Mesenchymal stem cell (in vitro differentiated cells and primary cell): ENCODE data around the gene CSPG4.
"Not testable (repeated sequence)": the region's sequence is repeated elsewhere in the genome, so short reads cannot be mapped to it uniquely, and the experiment has no call there.

Experiments
- DNase-seq: peaks from one replicate; pipeline ENCODE4 v3.0.0-alpha.2; 2013
- H2AFZ ChIP-seq: one replicate; pipeline ENCODE4 v1.6.1; 2013; ENCODE audit warnings: low read depth, mild to moderate bottlenecking, control low read depth, inconsistent platforms, low read length, moderate library complexity
- H2AK5ac ChIP-seq: 2 replicates; pipeline ENCODE4 v1.6.1; 2013; ENCODE audit warnings: low read length, moderate library complexity, mild to moderate bottlenecking, inconsistent platforms; ENCODE audit not compliant: severe bottlenecking
- H2BK120ac ChIP-seq: one replicate; pipeline ENCODE4 v1.6.1; 2013; ENCODE audit warnings: low read depth, mild to moderate bottlenecking, inconsistent platforms, low read length, moderate library complexity
- H2BK12ac ChIP-seq, 2 experiments: one replicate each; pipeline ENCODE4 v1.6.1; 2013; ENCODE audit warnings: inconsistent platforms in 2 of 2, low read length in 2 of 2, mild to moderate bottlenecking in 2 of 2, moderate library complexity in 2 of 2, control low read depth in 1 of 2
- H2BK15ac ChIP-seq: one replicate; pipeline ENCODE4 v1.6.1; 2013; ENCODE audit warnings: mild to moderate bottlenecking, low read depth, inconsistent platforms; ENCODE audit not compliant: poor library complexity, severe bottlenecking
- H2BK5ac ChIP-seq: 2 replicates; pipeline ENCODE4 v1.6.1; 2013; ENCODE audit warnings: low read depth, mild to moderate bottlenecking, low read length, control low read depth, inconsistent platforms; ENCODE audit not compliant: poor library complexity, severe bottlenecking
- H3K14ac ChIP-seq, 2 experiments: one replicate each; pipeline ENCODE4 v1.6.1; 2013; ENCODE audit warnings: inconsistent platforms in 2 of 2, low read length in 2 of 2, control low read depth in 1 of 2, mild to moderate bottlenecking in 1 of 2, moderate library complexity in 1 of 2
- H3K18ac ChIP-seq, 2 experiments: one replicate each; pipeline ENCODE4 v1.6.1; 2013; ENCODE audit warnings: inconsistent platforms in 2 of 2, low read length in 2 of 2, control low read depth in 1 of 2, low read depth in 1 of 2, mild to moderate bottlenecking in 1 of 2
- H3K23ac ChIP-seq, 2 experiments: one replicate each; pipeline ENCODE4 v1.6.1; 2013; ENCODE audit warnings: inconsistent platforms in 2 of 2, low read length in 2 of 2, mild to moderate bottlenecking in 2 of 2, moderate library complexity in 2 of 2, control low read depth in 1 of 2
- H3K27ac ChIP-seq: 2 replicates; pipeline ENCODE4 v1.5.1; 2013; ENCODE audit warnings: mild to moderate bottlenecking, moderate library complexity, low read length, control low read depth, inconsistent platforms; ENCODE audit not compliant: poor library complexity, severe bottlenecking
- H3K27me3 ChIP-seq, 2 experiments: 2 replicates each; pipeline versions ENCODE4 v1.6.1 to v1.7.0; 2013; ENCODE audit warnings: low read length in 2 of 2, mild to moderate bottlenecking in 2 of 2, moderate library complexity in 2 of 2, control low read depth in 1 of 2, inconsistent platforms in 1 of 2; ENCODE audit not compliant: control insufficient read depth in 1 of 2, insufficient read depth in 1 of 2
- H3K36me3 ChIP-seq, 2 experiments: 2 replicates each; pipeline versions ENCODE4 v1.6.1 to v1.7.0; 2013; ENCODE audit warnings: low read length in 2 of 2, control low read depth in 1 of 2, inconsistent platforms in 1 of 2, low read depth in 1 of 2, mild to moderate bottlenecking in 1 of 2; ENCODE audit not compliant: insufficient read depth in 2 of 2, control insufficient read depth in 1 of 2
- H3K4ac ChIP-seq, 2 experiments: one replicate each; pipeline ENCODE4 v1.6.1; 2013; ENCODE audit warnings: inconsistent platforms in 2 of 2, low read length in 2 of 2, mild to moderate bottlenecking in 2 of 2, moderate library complexity in 2 of 2, control low read depth in 1 of 2, low read depth in 1 of 2
- H3K4me1 ChIP-seq: 2 replicates; pipeline ENCODE4 v1.6.1; 2013; ENCODE audit warnings: low read depth, low read length, control low read depth; ENCODE audit not compliant: control insufficient read depth, insufficient read depth
- H3K4me2 ChIP-seq: 2 replicates; pipeline ENCODE4 v1.6.1; 2013; ENCODE audit warnings: low read length, mild to moderate bottlenecking, inconsistent platforms; ENCODE audit not compliant: poor library complexity, severe bottlenecking
- H3K4me3 ChIP-seq, 2 experiments: 2 replicates each; pipeline versions ENCODE4 v1.5.1 to v1.7.0; 2013; ENCODE audit warnings: low read length in 2 of 2, mild to moderate bottlenecking in 2 of 2, control low read depth in 1 of 2, low read depth in 1 of 2; ENCODE audit not compliant: insufficient read depth in 1 of 2
- H3K79me1 ChIP-seq: replicated peaks from 2 replicates; pipeline ENCODE4 v1.6.1; 2013; ENCODE audit warnings: mild to moderate bottlenecking, control low read depth, low read length, inconsistent platforms; ENCODE audit not compliant: poor library complexity, severe bottlenecking
- H3K9ac ChIP-seq: 2 replicates; pipeline ENCODE4 v1.7.0; 2013; ENCODE audit warnings: mild to moderate bottlenecking, low read length, moderate library complexity
- H3K9me3 ChIP-seq: 2 replicates; pipeline ENCODE4 v1.7.0; 2013; ENCODE audit warnings: mild to moderate bottlenecking, low read length; ENCODE audit not compliant: control insufficient read depth
- H4K8ac ChIP-seq: one replicate; pipeline ENCODE4 v1.6.1; 2013; ENCODE audit warnings: inconsistent platforms, mild to moderate bottlenecking, low read length, moderate library complexity
- H4K91ac ChIP-seq: one replicate; pipeline ENCODE4 v1.6.1; 2013; ENCODE audit warnings: mild to moderate bottlenecking, low read length, inconsistent platforms
- WGBS: methylation state at CpG from one replicate; pipeline ENCODE4 v1.1.7; 2013; ENCODE audit warnings: mixed read lengths; 5-methylcytosine and 5-hydroxymethylcytosine counted together

Gene CSPG4

DNA sequence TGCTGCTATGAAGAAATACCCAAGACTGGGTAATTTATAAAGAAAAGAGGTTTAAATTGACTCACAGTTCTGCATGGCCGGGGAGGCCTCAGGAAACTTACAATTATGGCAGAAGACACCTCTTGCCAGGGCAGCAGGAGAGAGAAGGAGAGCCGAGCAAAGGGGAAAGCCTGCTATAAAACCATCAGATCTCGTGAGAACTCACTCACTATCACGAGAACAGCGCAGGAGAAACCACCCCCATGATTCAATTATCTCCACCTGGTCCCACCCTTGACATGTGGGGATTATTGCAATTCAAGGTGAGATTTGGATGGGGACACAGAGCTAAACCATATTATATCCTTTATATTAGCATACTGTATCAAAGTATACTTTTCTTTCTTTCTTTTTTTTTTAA is 42.2 kb upstream of the CSPG4 start:
- H3K9ac ChIP-seq, H3K4me2 ChIP-seq, H3K36me3 ChIP-seq, H3K18ac ChIP-seq, H3K27ac ChIP-seq, H4K8ac ChIP-seq, H2BK5ac ChIP-seq, H2BK120ac ChIP-seq, H3K14ac ChIP-seq, H2BK12ac ChIP-seq, H4K91ac ChIP-seq, H3K9me3 ChIP-seq, H3K27me3 ChIP-seq, H3K79me1 ChIP-seq, H2AK5ac ChIP-seq, H3K4ac ChIP-seq, H2BK15ac ChIP-seq, H3K4me3 ChIP-seq, H3K4me1 ChIP-seq, DNase-seq, H2AFZ ChIP-seq, H3K23ac ChIP-seq: not testable (repeated sequence)
- WGBS: 92% methylated on average over 1 of the region's 5 CpGs

GRCh38 chr15:75753145-75753544 is 40.5 kb upstream of the CSPG4 start:
- Histone ChIP-seq H4K91ac (no peak overlapping the region), H3K9me3 (no peaks in the 10 kb centered on the region), H3K18ac (no peak overlapping the region), H3K79me1 (no peaks in the 10 kb centered on the region), H2BK12ac (no peak overlapping the region), H2BK5ac (no peak overlapping the region), H2BK120ac (no peak overlapping the region), H2AFZ (no peak overlapping the region), H3K27ac (no peak overlapping the region), H2BK15ac (no peak overlapping the region), H3K4ac (no peak overlapping the region), H3K23ac (no peak overlapping the region), H3K4me1 (no peaks in the 10 kb centered on the region), H3K27me3 (peaks cover 0 to 8% of the 10 kb centered on the region in 2 experiments), H3K4me2 (no peak overlapping the region), H3K14ac (no peak overlapping the region), H4K8ac (no peak overlapping the region), H2AK5ac (no peak overlapping the region), H3K4me3 (no peak overlapping the region), H3K9ac (no peak overlapping the region), H3K36me3 (no peaks in the 10 kb centered on the region)
- no peak for DNase-seq
- 78% methylated on average over 8 of the region's 8 CpGs for WGBS

GRCh38 chr15:75751891-75752290 is 39.2 kb upstream of the CSPG4 start:
- Histone ChIP-seq H3K4ac (no peak overlapping the region), H3K4me3 (no peak overlapping the region), H3K18ac (no peak overlapping the region), H2AK5ac (no peak overlapping the region), H3K14ac (no peak overlapping the region), H3K9ac (no peak overlapping the region), H3K36me3 (no peaks in the 10 kb centered on the region), H3K4me1 (no peaks in the 10 kb centered on the region), H3K27me3 (peaks cover 0 to 8% of the 10 kb centered on the region in 2 experiments), H3K79me1 (no peaks in the 10 kb centered on the region), H2BK12ac (no peak overlapping the region), H4K91ac (no peak overlapping the region), H3K4me2 (no peak overlapping the region), H2BK5ac (no peak overlapping the region), H3K23ac (no peak overlapping the region), H2AFZ (no peak overlapping the region), H3K27ac (no peak overlapping the region), H2BK15ac (no peak overlapping the region), H3K9me3 (no peaks in the 10 kb centered on the region), H4K8ac (no peak overlapping the region), H2BK120ac (no peak overlapping the region)
- WGBS: 89% methylated on average over 4 of the region's 4 CpGs
- no peak for DNase-seq

DNA sequence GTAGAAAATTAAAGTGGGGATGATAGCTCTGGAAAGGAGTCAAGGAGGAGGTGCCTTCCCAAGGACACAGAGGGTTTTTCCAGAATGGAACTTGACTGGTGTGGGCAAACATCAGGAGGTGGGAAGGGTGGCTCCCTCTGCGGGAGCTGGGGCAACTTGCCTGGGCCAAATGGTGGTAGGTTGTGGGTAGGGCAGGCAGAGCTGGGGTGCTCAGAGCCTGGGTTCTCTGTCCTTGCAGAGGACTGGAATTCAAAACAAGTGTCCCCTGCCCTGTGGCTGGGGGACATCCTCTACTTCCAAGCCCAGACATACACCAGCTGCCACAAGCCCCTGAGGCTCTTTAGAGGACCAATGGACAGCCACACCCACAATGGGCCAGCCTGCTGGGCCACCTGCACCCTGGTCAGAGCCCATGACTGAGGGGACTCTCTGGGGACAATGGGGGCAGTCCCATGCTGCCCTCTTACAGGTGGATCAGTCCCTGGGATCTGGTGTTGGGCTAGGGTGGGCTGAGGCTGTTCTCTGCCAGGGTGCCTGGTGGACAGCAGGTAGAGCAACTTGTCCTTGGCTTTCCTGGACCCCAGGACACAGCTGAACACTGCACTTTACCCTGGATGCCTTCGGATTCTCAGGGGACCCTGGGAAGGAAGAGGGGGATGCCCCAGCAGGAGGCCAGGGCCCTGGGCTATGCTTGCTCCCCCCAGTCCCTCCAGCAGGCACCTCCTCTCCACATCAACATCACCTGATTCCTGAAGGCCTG is 38.6 kb upstream of the CSPG4 start:
- Histone ChIP-seq H2AFZ (no peak overlapping the region), H3K27ac (no peak overlapping the region)

More for the DNA sequence above, 38.6 kb upstream of the CSPG4 start:
- Histone ChIP-seq H4K8ac (no peak overlapping the region), H3K27me3 (peaks cover 0 to 8% of the 10 kb centered on the region in 2 experiments), H2BK5ac (no peak overlapping the region), H3K4me3 (no peak overlapping the region), H2AK5ac (no peak overlapping the region), H3K9me3 (no peaks in the 10 kb centered on the region), H2BK120ac (no peak overlapping the region), H3K4me2 (no peak overlapping the region), H2BK12ac (no peak overlapping the region), H3K36me3 (no peaks in the 10 kb centered on the region), H4K91ac (no peak overlapping the region), H3K14ac (no peak overlapping the region), H3K9ac (no peak overlapping the region), H3K4me1 (no peaks in the 10 kb centered on the region), H2BK15ac (no peak overlapping the region), H3K4ac (no peak overlapping the region), H3K18ac (no peak overlapping the region), H3K23ac (no peak overlapping the region), H3K79me1 (no peaks in the 10 kb centered on the region)
- no peak for DNase-seq
- WGBS: 100% methylated on average over 2 of the region's 2 CpGs
